ENCODE data around the gene ITGAE. TPM values are rescaled to one million over a fixed set of nuclear protein-coding genes. Genes with fewer than 3 reads are reported as not detected.
"Not testable (repeated sequence)": the region's sequence is repeated elsewhere in the genome, so short reads cannot be mapped to it uniquely, and the experiment has no call there.

The ITGAE gene
- total and polyA plus RNA-seq, 2 experiments from 2014 or later: 11.7 to 44.9 TPM

DNA sequence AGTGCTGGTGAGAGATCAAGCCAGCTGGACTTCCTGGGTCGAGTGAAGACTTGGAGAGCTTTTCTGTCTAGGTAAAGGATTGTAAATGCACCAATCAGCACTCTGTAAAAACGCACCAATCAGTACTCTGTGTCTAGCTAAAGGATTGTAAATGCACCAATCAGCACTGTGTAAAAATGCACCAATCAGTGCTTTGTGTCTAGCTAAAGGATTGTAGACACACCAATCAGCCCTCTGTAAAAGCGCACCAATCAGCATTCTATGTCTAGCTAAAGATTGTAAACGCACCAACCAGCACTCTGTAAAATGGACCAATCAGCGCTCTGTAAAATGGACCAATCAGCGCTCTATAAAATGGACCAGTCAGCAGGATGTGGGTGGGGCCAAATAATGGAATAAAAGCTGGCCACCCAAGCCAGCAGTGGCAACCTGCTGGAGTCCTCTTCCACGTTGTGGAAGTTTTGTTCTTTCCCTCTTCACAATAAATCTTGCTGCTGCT lies 98.9 kb downstream of the ITGAE start:
- H3K27me3 Mint-ChIP-seq (ENCODE audit: insufficient read depth, low read depth, poor library complexity): peaks cover 24% of the 10 kb centered on the region
- not testable (repeated sequence) for H3K27ac Mint-ChIP-seq, H3K4me3 Mint-ChIP-seq

GRCh38 chr17:3699951-3700350 lies 101.0 kb downstream of the ITGAE start:
- Mint-ChIP-seq H3K4me1 (no peaks in the 10 kb centered on the region; the same call in 2 of the 3 replicates), H3K36me3 (ENCODE audit: low read depth) (peaks cover 14% of the 10 kb centered on the region), H3K4me3 (no peak overlapping the region), H3K9me3 (peaks cover 13% of the 10 kb centered on the region; the same call in 2 of the 3 replicates), H3K27ac (no peak overlapping the region), H3K27me3 (ENCODE audit: insufficient read depth, low read depth, poor library complexity) (peaks cover 25% of the 10 kb centered on the region)
- peaks cover 6% of the 10 kb centered on the region; the same call in 1 of the 2 replicates for H3K4me1 ChIP-seq (ENCODE audit: insufficient read depth)
- H3K79me2 ChIP-seq (replicated peaks; ENCODE audit: insufficient read depth): no peaks in the 10 kb centered on the region
- 0 out of 2 replicates have a peak, but pooled peaks cover 7% of the 10 kb centered on the region for H3F3A ChIP-seq (replicated peaks; ENCODE audit: low read depth)
- H3K27ac ChIP-seq (ENCODE audit: low read depth): no peak overlapping the region
- H4K20me1 ChIP-seq (replicated peaks; ENCODE audit: insufficient read depth): no peaks in the 10 kb centered on the region
- no peaks in the 10 kb centered on the region for H3K36me3 ChIP-seq (ENCODE audit: insufficient read depth)
- no peak overlapping the region for H2AFZ ChIP-seq
- no peak for ATAC-seq
- no peak overlapping the region for H3K4me3 ChIP-seq
- H3K27me3 ChIP-seq (ENCODE audit: insufficient read depth): peaks cover 18% of the 10 kb centered on the region
- no peaks in the 10 kb centered on the region for H3K9me2 ChIP-seq (ENCODE audit: insufficient read depth)
- H3K4me2 ChIP-seq: no peak overlapping the region
- no peak for DNase-seq (ENCODE audit: low spot score)
- TF ChIP-seq ZNF114 (CRISPR knock-in tag; IDR thresholded peaks at IDR 0.05) (no peak), EZH2phosphoT487 (IDR thresholded peaks at IDR 0.05; ENCODE audit: unreplicated experiment) (no peak), REST (IDR thresholded peaks at IDR 0.05; ENCODE audit: unreplicated experiment) (no peak), ZNF462 (CRISPR knock-in tag; IDR thresholded peaks at IDR 0.05) (no peak), CTCF (conservative IDR thresholded peaks at IDR 0.05; ENCODE audit: low read depth in 2 of 2) (no peak), NANOG (IDR thresholded peaks at IDR 0.05; ENCODE audit: borderline replicate concordance) (no peak), EZH2 (IDR thresholded peaks at IDR 0.05; ENCODE audit: low read depth, unreplicated experiment) (no peak), ZNF331 (CRISPR knock-in tag; IDR thresholded peaks at IDR 0.05; ENCODE audit: low read depth) (no peak)
- TF ChIP-seq, protein P1, sequence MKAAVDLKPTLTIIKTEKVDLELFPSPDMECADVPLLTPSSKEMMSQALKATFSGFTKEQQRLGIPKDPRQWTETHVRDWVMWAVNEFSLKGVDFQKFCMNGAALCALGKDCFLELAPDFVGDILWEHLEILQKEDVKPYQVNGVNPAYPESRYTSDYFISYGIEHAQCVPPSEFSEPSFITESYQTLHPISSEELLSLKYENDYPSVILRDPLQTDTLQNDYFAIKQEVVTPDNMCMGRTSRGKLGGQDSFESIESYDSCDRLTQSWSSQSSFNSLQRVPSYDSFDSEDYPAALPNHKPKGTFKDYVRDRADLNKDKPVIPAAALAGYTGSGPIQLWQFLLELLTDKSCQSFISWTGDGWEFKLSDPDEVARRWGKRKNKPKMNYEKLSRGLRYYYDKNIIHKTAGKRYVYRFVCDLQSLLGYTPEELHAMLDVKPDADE (IDR thresholded peaks at IDR 0.05): no peak

More for the DNA sequence above, 98.9 kb downstream of the ITGAE start:
- not testable (repeated sequence) for H3K79me2 ChIP-seq (replicated peaks; ENCODE audit: insufficient read depth); H3K36me3 ChIP-seq (ENCODE audit: insufficient read depth); H3K4me2 ChIP-seq; H3K27me3 ChIP-seq (ENCODE audit: insufficient read depth); DNase-seq (ENCODE audit: low spot score); H3F3A ChIP-seq (replicated peaks; ENCODE audit: low read depth); H3K4me3 ChIP-seq; H4K20me1 ChIP-seq (replicated peaks; ENCODE audit: insufficient read depth); H2AFZ ChIP-seq; H3K9me2 ChIP-seq (ENCODE audit: insufficient read depth); H3K4me1 Mint-ChIP-seq; H3K4me1 ChIP-seq (ENCODE audit: insufficient read depth); ATAC-seq; H3K27ac ChIP-seq (ENCODE audit: low read depth)
- Mint-ChIP-seq H3K9me3 (peaks cover 13% of the 10 kb centered on the region; the same call in 2 of the 3 replicates), H3K36me3 (ENCODE audit: low read depth) (peaks cover 14% of the 10 kb centered on the region)

Measured in GM23338 (cell line).